Lower lobe of right lung (tissue), 2 donors: Measurements from ENCODE around the gene CLEC12A. TPM values are rescaled to one million over a fixed set of nuclear protein-coding genes. Genes with fewer than 3 reads are reported as not detected.
A peak's percentile ranks its signal among the peaks of the same experiment; 100 is the strongest.
"Not testable (repeated sequence)": the region's sequence is repeated elsewhere in the genome, so short reads cannot be mapped to it uniquely, and the experiment has no call there.

Experiments
- ATAC-seq, 2 donors: fragments of 200-7000 bp; cut with Tn5 transposase; one replicate each; pipeline ENCODE4 v1.9.1; 2020 to 2022; ENCODE audit warnings: mild to moderate bottlenecking in 2 of 2, moderate library complexity in 2 of 2
- DNase-seq: peaks from one replicate; pipeline ENCODE4 v3.0.0-alpha.2; 2020
- H3K27ac ChIP-seq: fragments of 200-600 bp; one replicate; pipeline ENCODE4 v1.8.0; 2022
- H3K27me3 ChIP-seq: fragments of 200-600 bp; one replicate; pipeline ENCODE4 v1.8.0; 2022; ENCODE audit warnings: low read depth
- H3K36me3 ChIP-seq: fragments of 200-600 bp; one replicate; pipeline ENCODE4 v1.8.0; 2022; ENCODE audit warnings: mild to moderate bottlenecking
- H3K4me1 ChIP-seq: fragments of 200-600 bp; one replicate; pipeline ENCODE4 v1.8.0; 2022
- H3K4me3 ChIP-seq: fragments of 200-600 bp; one replicate; pipeline ENCODE4 v1.8.0; 2022; ENCODE audit warnings: mild to moderate bottlenecking
- H3K9me3 ChIP-seq: fragments of 200-600 bp; one replicate; pipeline ENCODE4 v1.8.0; 2022
- intact Hi-C: fragments of 100-400 bp; cut with DNase I; formaldehyde crosslinking; loops from one replicate; pipeline ENCODE4 v1.11.0; 2022
- total RNA-seq: library from RNA; stranded (reverse); fragmentation: NEBNext Ultra II Directional; extraction: Animal tissue kit (Norgen Biotek cat#: 25700); gene quantifications from one replicate; pipeline ENCODE4 v1.2.1, GENCODE V29; 2021
- TF ChIP-seq, protein P1 (sequence below): fragments of 200-600 bp; IDR thresholded peaks from one replicate; pipeline ENCODE4 v1.8.0; 2022; ENCODE audit warnings: antibody characterized with exemption, mild to moderate bottlenecking
- donor health status: DM: no; HTN: yes; CAD: no; lungs with severe emphysema.

CLEC12A gene
- total RNA-seq, 1 donor from 2014 or later, result 88.3 TPM

DNA sequence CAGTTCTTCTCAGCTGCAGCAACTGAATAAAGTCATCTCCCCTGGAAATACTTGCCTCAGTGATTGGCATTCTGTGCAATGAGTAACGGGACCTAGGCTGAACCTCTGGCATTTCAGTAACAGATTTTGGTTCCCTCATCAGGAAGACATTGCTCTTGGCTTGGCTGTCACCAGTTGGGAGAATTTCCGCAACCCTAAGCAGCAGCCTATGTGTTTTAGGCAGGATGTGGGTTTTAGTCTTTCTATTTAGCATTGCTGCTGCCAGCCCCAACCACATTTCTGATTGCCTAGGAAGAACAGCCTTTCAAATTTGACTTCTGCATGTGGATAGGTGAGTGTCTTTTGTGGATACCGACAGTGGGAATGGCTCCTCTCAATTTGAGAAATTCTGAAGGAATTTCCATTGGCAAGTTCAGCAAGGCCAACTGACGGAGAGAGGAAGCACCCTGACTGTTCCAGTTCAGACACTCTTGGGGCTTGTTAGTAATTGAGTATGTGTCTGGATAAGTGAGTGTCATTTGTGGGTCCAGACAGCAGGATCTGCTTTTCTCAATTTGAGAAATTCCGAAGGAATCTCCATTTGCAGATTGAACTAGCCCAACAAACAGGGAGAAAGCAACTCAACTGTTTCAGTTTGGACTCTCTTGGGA is 20.1 kb upstream of the CLEC12A start:
- H3K4me1 ChIP-seq, result peaks cover 8% of the 10 kb centered on the region
- H3K27ac ChIP-seq, result no peak overlapping the region
- no peaks in the 10 kb centered on the region for H3K36me3 ChIP-seq
- H3K27me3 ChIP-seq, result no peaks in the 10 kb centered on the region
- ATAC-seq (no peak), DNase-seq (no peak)
- no peaks in the 10 kb centered on the region for H3K9me3 ChIP-seq
- no peak overlapping the region for H3K4me3 ChIP-seq
- TF ChIP-seq, protein P1, sequence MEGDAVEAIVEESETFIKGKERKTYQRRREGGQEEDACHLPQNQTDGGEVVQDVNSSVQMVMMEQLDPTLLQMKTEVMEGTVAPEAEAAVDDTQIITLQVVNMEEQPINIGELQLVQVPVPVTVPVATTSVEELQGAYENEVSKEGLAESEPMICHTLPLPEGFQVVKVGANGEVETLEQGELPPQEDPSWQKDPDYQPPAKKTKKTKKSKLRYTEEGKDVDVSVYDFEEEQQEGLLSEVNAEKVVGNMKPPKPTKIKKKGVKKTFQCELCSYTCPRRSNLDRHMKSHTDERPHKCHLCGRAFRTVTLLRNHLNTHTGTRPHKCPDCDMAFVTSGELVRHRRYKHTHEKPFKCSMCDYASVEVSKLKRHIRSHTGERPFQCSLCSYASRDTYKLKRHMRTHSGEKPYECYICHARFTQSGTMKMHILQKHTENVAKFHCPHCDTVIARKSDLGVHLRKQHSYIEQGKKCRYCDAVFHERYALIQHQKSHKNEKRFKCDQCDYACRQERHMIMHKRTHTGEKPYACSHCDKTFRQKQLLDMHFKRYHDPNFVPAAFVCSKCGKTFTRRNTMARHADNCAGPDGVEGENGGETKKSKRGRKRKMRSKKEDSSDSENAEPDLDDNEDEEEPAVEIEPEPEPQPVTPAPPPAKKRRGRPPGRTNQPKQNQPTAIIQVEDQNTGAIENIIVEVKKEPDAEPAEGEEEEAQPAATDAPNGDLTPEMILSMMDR, result no peak
- intact Hi-C loops, result no loop called here

DNA sequence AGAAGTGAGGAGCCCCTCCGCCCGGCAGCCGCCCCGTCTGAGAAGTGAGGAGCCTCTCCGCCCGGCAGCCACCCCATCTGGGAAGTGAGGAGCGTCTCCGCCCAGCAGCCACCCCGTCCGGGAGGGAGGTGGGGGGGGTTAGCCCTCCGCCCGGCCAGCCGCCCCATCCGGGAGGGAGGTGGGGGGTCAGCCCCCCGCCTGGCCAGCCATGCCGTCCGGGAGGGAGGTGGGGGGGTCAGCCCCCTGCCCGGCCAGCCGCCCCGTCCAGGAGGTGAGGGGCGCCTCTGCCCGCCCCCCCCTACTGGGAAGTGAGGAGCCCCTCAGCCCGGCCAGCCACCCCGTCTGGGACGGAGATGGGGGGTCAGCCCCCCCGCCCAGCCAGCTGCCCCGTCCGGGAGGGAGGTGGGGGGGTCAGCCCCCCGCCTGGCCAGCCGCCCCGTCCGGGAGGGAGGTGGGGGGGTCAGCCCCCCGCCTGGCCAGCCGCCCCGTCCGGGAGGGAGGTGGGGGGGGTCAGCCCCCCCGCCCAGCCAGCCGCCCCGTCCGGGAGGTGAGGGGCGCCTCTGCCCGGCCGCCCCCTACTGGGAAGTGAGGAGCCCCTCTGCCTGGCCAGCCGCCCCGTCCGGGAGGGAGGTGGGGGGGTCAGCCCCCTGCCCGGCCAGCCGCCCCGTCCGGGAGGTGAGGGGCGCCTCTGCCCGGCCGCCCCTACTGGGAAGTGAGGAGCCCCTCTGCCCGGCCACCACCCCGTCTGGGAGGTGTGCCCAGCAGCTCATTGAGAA is 18.1 kb upstream of the CLEC12A start:
- H3K4me3 ChIP-seq, H3K4me1 ChIP-seq, H3K27ac ChIP-seq, H3K9me3 ChIP-seq, H3K36me3 ChIP-seq, intact Hi-C loops, H3K27me3 ChIP-seq, ATAC-seq, DNase-seq: not testable (repeated sequence)

DNA sequence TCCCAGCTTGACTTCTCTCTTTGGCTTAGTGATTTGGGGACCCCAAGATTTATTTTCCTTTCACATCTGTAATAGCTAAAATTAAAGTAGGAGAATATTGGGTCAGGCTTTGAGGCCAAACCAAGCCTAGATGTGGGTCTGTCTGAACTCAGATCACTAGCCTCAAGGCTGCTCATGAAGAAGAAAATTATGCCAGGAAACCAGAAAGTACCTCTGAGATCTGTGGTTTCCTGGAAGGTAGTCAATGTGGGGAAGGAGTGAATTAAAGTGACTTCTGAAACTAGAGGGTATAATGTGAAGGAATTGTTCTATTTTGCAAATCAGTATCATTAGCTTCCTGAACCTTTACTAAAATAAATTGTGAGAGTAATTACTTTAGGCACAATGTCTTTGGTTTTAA is 13.4 kb upstream of the CLEC12A start:
- ATAC-seq (no peak), DNase-seq (no peak)
- TF ChIP-seq, protein P1, result no peak
- no peaks in the 10 kb centered on the region for H3K36me3 ChIP-seq
- H3K27ac ChIP-seq, result no peak overlapping the region
- intact Hi-C loops, result no loop called here
- H3K4me3 ChIP-seq, result no peak overlapping the region
- H3K4me1 ChIP-seq, result no peaks in the 10 kb centered on the region
- H3K9me3 ChIP-seq, result no peaks in the 10 kb centered on the region
- no peaks in the 10 kb centered on the region for H3K27me3 ChIP-seq

DNA sequence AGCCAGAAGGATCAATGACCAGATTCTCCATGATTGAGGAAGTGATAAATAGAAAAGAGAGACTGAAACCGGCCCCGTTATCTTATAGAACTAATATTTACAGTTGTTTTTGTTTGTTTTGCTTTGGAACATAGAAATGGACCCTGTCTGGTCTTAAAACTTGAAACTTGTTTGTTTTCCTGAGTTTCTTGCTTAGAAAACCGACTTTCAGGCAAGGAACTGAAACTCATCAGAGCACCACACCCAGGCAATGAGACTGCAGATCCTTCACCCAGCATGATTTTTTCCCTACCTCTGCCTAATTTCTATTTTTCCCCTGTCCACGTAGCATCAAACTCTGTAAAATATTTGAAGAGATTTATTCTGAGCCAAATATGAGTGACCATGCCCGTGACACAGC is 10.6 kb upstream of the CLEC12A start:
- intact Hi-C loops, result no loop called here
- ATAC-seq, result no peak
- TF ChIP-seq, protein P1, result no peak
- H3K27ac ChIP-seq, result peak overlapping the region; percentile 15
- H3K4me3 ChIP-seq, result no peak overlapping the region
- H3K9me3 ChIP-seq, result no peaks in the 10 kb centered on the region
- H3K27me3 ChIP-seq, result no peaks in the 10 kb centered on the region
- no peaks in the 10 kb centered on the region for H3K36me3 ChIP-seq
- DNase-seq, result no peak
- H3K4me1 ChIP-seq, result peaks cover 3% of the 10 kb centered on the region

DNA sequence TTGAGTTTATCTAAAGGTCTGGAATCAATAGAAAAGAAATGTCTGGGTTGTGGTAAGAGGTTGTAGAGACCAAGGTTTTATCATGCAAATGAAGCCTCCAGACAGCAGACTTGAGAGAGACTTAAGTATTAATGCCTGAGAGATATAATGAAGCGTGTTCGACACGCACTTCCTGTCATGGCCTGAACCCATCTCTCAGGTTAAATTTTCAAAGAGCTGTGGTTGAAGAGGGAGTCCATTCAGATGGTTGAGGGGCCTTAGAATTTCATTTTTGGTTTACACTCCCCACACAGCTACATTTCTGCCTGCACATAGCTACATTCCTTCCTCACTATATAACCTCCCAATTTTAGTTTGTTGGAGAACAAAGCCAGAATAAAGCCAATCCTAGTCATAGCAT is 10.1 kb upstream of the CLEC12A start:
- H3K4me3 ChIP-seq, result no peak overlapping the region
- H3K27me3 ChIP-seq, result no peaks in the 10 kb centered on the region
- peak overlapping the region; percentile 15 for H3K27ac ChIP-seq
- no peaks in the 10 kb centered on the region for H3K9me3 ChIP-seq
- intact Hi-C loops, result no loop called here
- DNase-seq (no peak), ATAC-seq (no peak)
- no peaks in the 10 kb centered on the region for H3K36me3 ChIP-seq
- TF ChIP-seq, protein P1, result no peak
- H3K4me1 ChIP-seq, result peaks cover 3% of the 10 kb centered on the region

DNA sequence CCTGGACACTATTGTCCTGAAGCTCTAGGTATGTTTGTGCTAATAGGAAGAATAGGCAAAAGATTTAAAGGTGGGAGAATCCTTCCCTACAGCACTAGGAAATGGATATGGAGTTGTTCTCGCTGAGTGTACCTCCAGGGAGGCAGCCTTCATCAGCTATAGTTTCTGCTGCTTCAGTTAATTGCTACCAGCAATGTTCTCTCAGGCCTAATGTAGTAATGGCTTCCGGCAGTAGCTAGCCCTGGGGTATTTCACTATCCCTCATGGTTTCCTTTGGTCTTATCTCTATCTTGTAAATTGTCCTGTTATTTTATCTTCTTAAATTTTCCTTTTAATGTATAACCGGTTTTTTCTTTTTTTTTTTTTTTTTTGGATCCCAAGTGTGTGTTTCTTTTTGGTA is 9.3 kb upstream of the CLEC12A start:
- DNase-seq (no peak), ATAC-seq (no peak)
- intact Hi-C loops, result no loop called here
- Histone ChIP-seq H3K27ac (no peak overlapping the region), H3K4me3 (no peak overlapping the region), H3K36me3 (no peaks in the 10 kb centered on the region), H3K27me3 (no peaks in the 10 kb centered on the region), H3K4me1 (peaks cover 3% of the 10 kb centered on the region), H3K9me3 (no peaks in the 10 kb centered on the region)
- TF ChIP-seq, protein P1, result no peak
